Skin epidermis (tissue), 12 donors: ENCODE results near the gene ARCN1.
"Not testable (repeated sequence)": the region's sequence is repeated elsewhere in the genome, so short reads cannot be mapped to it uniquely, and the experiment has no call there.

ENCODE experiments used
- H3K27ac ChIP-seq, 21 experiments: fragments of 200-600 bp; sonication (generic) in 11 of 21; one replicate each; pipeline ENCODE4 v1.5.0; 2020; ENCODE audit warnings: mild to moderate bottlenecking in 3 of 21, inconsistent platforms in 2 of 21, moderate library complexity in 2 of 21
- H3K4me3 ChIP-seq, 7 experiments: fragments of 200-600 bp; sonication (generic) in 2 of 7; one replicate each; pipeline ENCODE4 v1.5.0; 2020; ENCODE audit warnings: inconsistent platforms in 2 of 7, mild to moderate bottlenecking in 2 of 7, moderate library complexity in 1 of 7

ARCN1 gene

GRCh38 chr11:118537409-118537980 lies 34.7 kb upstream of the ARCN1 start:
- no peak overlapping the region for H3K4me3 ChIP-seq
- H3K27ac ChIP-seq, result no peak overlapping the region

GRCh38 chr11:118544010-118544646 lies 28.1 kb upstream of the ARCN1 start:
- no peak overlapping the region for H3K27ac ChIP-seq
- H3K4me3 ChIP-seq, result no peak overlapping the region

DNA sequence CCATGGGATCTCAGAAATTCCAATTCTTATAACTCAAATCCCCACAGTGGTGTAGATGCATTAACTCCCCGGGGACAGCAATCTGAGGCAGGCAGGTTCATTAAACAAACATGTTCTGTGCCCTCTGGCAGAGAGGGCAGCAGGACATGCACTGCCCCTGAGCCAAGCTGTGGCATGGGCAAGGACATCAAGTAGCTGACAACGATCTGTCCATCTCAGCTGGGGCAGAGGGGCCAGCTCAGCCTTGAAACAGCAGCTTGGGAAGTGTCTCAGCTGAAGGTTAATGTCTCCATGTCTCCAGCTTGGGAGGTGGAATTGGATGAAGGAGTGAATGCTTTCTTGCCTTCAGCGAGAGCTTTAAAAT lies 27.6 kb upstream of the ARCN1 start:
- Histone ChIP-seq H3K4me3 (no peak overlapping the region), H3K27ac (no peak overlapping the region)

DNA sequence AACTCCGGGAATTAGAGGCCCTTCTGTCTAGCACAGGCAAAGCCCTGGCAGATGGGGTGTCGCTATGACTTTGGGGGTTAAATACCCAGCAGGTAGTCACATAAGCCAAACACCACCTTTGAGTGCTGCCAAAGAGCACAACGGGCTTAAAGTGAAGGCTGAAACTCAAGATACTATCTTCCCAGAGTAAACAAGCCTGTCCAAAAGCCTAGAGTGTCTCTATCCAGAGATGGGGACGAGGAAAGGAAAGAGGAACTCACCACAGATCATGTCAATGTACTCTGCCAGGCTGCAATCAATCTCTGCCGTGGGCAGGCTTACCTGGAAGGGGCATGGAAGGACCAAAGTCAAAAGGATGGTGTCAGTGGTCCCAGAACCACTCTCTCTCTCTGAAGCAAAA lies 26.7 kb upstream of the ARCN1 start:
- no peak overlapping the region for H3K27ac ChIP-seq
- H3K4me3 ChIP-seq, result no peak overlapping the region

GRCh38 chr11:118547132-118547531 lies 25.1 kb upstream of the ARCN1 start:
- Histone ChIP-seq H3K4me3 (no peak overlapping the region), H3K27ac (no peak overlapping the region)

DNA sequence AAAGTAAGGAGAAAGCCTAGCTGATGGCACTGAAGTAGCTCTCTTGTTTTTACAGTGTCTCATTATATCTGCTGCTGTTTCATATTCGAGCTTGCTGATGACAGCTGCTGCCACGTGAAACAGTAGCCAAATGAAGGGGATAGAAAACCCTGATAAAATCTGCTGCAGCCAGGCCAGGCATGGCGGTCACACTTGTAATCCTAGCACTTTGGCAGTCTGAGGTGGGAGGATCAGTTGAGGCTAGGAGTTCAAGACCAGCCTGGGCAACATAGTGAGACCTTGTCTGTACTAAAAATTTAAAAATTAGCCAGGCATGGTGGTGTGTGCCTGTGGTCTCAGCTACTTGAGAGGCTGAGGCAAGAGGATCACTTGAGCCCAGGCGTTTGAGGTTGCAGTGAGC lies 19.9 kb upstream of the ARCN1 start:
- H3K27ac ChIP-seq, result no peak overlapping the region

GRCh38 chr11:118560806-118561205 lies 11.4 kb upstream of the ARCN1 start:
- Histone ChIP-seq H3K27ac (no peak overlapping the region), H3K4me3 (no peak overlapping the region)

More for the DNA sequence above, 19.9 kb upstream of the ARCN1 start:
- H3K4me3 ChIP-seq, result no peak overlapping the region

- Histone ChIP-seq H3K27ac (peak overlapping the region in 14 of 21 experiments; percentile 23 to 89 (median 82)), H3K4me3 (peak overlapping the region; percentile 34 to 57 (median 49))
Observed at GRCh38 chr11:118565051-118565450, 7.2 kb upstream of the ARCN1 start.

GRCh38 chr11:118569670-118570069 lies 2.5 kb upstream of the ARCN1 start:
- no peak overlapping the region for H3K4me3 ChIP-seq
- H3K27ac ChIP-seq, result no peak overlapping the region

DNA sequence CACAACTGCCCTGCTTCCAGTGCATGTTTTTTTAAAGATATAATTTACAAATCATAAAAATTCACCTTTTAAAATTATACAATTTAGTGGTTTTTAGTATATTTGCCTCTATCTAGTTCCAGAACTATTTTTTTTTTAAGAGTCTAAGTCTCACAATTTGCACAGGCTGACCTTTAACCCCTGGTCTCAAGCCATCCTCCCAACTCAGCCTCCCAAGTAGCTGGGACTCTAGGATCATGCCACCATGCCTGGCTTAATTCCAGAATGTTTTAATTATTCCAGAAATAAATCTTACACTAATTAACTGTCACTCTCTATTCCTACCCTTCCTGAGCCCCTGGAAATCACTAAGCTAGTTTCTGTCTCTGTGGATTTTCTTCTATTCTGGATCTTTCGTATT lies 1.4 kb upstream of the ARCN1 start:
- Histone ChIP-seq H3K4me3 (no peak overlapping the region), H3K27ac (no peak overlapping the region)

DNA sequence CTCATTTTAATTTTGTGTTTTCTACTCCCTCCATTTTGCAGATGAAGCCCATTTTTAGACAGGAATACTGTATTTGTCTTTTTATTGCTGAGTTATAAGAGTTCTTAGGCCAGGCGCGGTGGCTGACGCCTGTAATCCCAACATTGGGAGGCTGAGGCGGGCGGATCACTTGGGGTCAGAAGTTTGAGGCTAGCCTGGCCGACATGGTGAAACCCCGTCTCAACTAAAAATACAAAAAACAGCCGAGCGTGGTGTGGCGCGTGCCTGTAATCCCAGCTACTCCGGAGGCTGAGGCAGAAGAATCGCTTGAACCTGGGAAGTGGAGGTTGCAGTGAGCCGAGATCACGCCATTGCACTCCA lies 528 bp upstream of the ARCN1 start:
- H3K4me3 ChIP-seq, result peak overlapping the region; percentile 74 to 98 (median 92)
- H3K27ac ChIP-seq, result peak overlapping the region in 20 of 21 experiments; percentile 92 to 100 (median 98)

DNA sequence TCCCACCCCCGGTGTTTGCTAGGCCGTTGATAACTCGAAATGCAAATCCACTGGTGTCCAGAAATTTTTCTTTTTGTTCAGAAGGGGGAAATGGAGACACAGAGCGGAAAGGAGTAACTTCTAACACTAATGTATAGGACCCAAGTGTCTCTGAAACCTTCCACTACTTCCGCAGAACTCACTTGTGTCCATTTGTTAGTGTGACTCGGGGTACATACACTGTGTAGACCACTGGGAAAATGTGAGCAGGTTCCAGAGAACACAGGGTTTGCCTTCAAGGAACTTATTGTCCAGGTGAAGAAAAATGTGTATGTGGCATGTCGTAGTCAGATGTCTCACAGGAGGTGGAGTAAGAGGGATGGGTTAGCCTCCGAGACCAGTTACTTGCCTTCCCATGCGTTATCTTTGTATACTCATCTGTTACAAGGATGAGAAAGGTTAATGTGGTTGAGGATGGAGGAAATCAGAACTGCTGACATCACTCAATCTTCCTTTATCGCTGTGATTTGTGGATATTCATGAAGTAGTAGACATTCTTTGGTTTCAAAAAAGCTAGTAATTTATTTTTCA lies 857 bp downstream of the ARCN1 start:
- peak overlapping the region; percentile 92 to 100 (median 98) for H3K27ac ChIP-seq
- peak overlapping the region; percentile 74 to 98 (median 92) for H3K4me3 ChIP-seq

GRCh38 chr11:118574636-118575035 lies 2.4 kb downstream of the ARCN1 start:
- peak overlapping the region in 1 of 7 experiments; percentile 1 for H3K4me3 ChIP-seq
- no peak overlapping the region for H3K27ac ChIP-seq

- not testable (repeated sequence) for H3K27ac ChIP-seq, H3K4me3 ChIP-seq
Observed at GRCh38 chr11:118577995-118578394, 5.8 kb downstream of the ARCN1 start.

DNA sequence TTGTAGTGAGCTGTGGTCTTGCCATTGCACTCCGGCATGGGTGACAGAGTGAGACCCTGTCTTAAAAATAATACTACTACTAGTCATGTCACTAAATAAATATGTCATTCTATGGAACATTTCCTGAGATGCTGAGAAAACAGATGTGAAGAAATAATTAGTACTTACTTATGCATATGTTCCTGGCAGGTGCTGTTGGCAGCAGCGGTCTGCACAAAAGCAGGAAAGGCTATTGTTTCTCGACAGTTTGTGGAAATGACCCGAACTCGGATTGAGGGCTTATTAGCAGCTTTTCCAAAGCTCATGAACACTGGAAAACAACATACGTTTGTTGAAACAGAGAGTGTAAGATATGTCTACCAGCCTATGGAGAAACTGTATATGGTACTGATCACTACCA lies 8.8 kb downstream of the ARCN1 start:
- peak overlapping the region in 2 of 21 experiments; percentile 6 to 37 for H3K27ac ChIP-seq
- no peak overlapping the region for H3K4me3 ChIP-seq

- no peak overlapping the region for H3K27ac ChIP-seq
- no peak overlapping the region for H3K4me3 ChIP-seq
Observed at GRCh38 chr11:118587952-118588351, 15.7 kb downstream of the ARCN1 start.

GRCh38 chr11:118592616-118593367 lies 20.6 kb downstream of the ARCN1 start:
- H3K27ac ChIP-seq, result peak overlapping the region in 3 of 21 experiments; percentile 7 to 34 (median 29)
- H3K4me3 ChIP-seq, result no peak overlapping the region

- H3K27ac ChIP-seq, result peak overlapping the region in 2 of 21 experiments; percentile 17 to 49
- H3K4me3 ChIP-seq, result not testable (repeated sequence)
Observed at GRCh38 chr11:118594984-118595383, 22.8 kb downstream of the ARCN1 start.

GRCh38 chr11:118596224-118597146 lies 24.3 kb downstream of the ARCN1 start:
- H3K27ac ChIP-seq, result peak overlapping the region in 1 of 21 experiments; percentile 10
- no peak overlapping the region for H3K4me3 ChIP-seq

- H3K4me3 ChIP-seq, result no peak overlapping the region
- peak overlapping the region in 1 of 21 experiments; percentile 3 for H3K27ac ChIP-seq
Observed at GRCh38 chr11:118597556-118597955, 25.3 kb downstream of the ARCN1 start.
